NCI-H146 treated with DMSO at 0.1 percent for 48 hours (cell line): ENCODE measurements around the gene IDH1.
"Not testable (repeated sequence)": the region's sequence is repeated elsewhere in the genome, so short reads cannot be mapped to it uniquely, and the experiment has no call there.

Experiments
- DNase-seq: peaks from one replicate; lab custom pipeline; 2025; ENCODE audit not compliant: unreplicated experiment; lab: John Stamatoyannopoulos, UW

The IDH1 gene

DNA sequence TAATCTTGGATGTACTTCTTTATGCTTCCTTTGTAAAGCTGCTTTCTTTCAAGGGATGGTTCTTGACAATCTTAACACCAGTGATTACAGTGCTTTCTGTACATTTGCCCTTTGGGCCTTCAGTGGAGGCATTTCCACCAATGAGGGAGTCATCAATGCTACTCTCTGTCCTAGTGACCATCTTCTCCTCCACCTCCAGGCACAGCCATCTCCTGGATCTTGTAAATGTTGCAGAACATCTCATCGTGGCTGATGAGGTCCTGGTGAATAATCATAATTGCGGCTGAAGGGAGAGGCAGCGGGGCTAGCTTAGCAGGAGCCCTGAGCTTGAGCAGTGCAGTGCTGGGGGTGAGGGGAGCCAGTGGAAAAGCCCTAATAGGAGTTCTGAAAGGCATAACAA, 32.5 kb downstream of the IDH1 start:
- DNase-seq = no peak

DNA sequence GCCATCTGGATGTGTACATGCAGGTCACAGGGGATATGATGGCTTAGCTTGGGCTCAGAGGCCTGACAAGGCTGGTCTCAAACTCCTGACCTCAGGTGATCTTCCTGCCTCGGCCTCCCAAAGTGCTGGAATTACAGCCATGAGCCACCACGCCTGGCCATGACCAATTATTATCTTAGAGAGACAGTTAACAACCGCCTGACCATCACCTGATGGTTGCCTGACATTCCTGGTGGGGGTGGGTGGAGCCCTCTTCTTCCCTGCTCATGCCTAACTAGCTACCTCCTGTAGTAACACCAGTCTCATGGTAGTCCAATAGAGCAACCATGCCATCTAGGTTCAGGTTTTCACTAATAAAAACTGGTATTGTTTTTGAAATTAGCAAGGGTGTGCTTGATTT, 33.0 kb downstream of the IDH1 start:
- DNase-seq = not testable (repeated sequence)

DNA sequence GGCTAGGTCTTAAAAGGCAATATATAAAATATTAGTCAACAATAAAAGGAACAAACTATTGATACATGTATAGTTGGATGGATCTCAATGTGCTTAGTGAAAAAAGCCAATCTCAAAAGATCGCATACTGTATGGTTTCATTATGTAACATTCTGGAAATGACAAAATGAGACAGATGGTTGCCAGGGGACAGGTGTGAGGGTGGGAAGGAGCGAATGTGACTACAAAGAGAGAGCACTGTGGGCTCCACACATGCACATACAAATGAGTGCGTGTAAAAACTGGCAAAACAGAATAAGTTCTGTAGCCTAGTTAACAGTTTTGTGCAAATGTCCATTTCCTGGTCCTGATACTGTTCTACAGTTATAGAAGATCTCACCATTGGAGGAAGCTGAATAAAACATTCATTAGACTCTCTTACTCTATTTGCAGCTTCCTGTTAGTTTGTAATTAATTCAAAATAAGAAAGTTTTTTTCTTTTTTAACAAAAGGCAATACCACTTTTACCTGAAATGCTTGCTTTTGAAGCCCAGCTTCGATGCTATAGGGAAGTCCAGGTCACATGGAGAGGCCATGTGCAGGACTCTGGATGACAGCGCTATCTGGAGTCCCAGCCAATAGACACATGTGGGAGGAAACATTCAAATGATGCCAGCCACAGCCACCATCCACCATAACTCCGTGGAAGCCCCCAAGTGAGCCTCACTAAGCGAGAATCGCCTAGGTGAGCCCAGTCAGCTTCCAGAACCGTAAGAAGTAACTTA, 44.0 kb downstream of the IDH1 start:
- no peak for DNase-seq

DNA sequence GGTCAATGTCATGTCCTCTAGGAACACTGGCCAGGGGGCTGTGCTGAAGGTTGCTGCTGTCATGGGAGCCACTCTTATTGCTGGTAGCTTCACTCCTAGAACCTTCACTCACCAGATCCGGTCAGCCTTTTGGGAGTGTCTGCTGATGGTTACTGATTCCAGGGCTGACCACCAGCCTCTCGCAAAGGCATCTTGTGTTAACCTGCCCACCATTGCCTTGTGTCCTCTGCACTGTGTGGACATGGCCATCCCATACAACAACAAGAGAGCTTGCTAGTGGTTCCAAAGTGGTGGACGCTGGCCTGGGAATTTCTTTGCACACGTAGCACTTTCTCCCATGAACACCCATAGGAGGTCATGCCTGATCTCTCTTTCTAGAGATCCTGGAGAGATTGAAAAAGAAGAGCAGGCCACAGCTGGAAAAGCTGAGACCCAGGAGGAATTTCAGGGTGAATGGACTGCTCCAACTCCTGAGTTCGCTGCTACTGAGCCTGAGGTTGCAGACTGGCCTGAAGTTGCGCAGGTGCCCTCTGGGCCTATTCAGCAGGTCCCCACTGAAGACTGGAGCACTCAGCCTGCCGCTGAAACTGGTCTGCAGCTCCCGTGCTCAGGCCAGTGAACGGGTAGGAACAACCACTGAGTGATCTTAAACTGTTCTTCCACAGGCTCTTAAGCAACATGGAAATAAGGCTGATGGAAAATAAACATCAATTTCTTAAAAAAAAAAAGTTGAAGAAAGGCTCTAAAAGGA, 46.4 kb downstream of the IDH1 start:
- no peak for DNase-seq

DNA sequence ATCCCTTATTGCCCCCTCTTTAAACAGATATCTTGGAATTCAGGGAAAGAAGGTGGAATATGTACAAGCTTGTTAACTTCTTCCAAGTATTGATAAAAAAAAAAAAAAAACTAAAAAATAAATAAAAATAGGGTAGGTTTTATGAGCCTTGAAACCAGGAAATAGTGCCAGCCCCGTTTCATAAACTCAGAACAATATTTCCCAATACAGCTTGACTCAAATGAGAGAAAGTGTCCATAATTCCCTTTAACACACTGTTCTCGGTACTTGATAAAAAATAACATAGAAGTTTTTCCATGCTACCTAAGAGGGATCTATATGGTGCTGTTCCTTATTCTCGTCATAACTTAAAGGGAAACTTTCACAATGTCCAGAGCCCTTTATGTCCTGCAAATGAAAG, 47.1 kb downstream of the IDH1 start:
- DNase-seq = no peak

DNA sequence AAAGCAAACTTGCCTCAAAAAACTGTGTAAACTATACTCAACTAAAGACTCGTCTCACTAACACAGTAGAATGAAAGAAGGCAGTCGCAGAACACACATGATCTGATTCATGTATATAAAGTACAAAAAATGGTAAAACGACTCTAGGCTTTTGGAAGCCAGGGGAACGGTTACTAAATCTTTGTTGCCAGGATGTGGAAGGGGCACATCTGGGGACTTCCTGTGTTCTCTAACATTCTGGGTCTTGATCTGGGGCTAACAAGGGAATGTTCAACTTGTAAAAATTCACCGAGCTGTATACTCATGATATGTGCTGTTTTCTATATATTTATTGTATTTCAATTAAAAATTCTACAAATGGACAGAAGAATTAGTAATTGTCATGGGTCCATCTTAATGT, 50.7 kb downstream of the IDH1 start:
- DNase-seq = no peak

DNA sequence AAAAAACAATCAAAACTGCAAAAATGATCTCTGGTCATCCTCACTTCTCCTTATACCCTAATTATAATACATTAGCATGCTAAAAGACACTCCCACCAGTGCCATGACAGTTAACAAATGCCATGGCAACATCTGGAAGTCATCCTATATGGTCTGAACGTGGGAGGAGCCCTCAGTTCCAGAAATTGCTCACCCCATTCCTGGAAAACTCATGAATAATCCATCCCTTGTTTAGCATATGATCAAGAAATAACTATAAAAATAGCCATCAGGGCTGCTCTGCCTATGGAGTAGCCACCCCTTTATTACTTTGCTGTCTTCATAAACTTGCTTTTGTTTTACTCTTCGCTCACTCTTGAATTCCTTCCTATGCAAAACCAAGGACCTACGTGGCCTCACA, 59.3 kb downstream of the IDH1 start:
- no peak for DNase-seq

DNA sequence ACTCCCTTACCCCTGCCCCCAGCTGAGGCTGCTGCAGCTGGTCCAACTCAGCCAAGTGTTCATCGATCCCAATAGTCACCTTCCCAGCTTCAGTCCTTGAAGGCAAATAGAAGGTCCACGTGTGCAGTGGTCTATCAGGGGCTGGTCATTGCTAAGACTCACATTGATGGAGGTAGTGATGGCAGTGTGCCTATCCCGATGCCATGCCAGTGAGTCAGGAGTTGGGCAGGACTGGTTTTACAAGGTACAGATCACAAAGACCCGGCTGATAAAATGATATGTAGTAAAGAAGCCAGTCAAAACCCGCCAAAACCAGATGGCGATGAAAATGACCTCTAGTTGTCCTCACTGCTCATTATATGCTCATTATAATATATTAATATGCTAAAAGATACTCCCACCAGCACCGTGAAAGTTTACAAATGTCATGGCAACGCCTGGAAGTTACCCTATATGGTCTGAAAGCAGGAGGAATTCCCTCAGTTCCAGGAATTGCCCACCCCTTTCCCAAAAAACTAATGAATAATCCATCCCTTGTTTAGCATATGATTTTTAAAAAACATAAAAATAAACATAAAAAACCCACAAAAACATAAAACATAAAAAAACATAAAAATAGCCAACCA, 62.1 kb downstream of the IDH1 start:
- DNase-seq = no peak

DNA sequence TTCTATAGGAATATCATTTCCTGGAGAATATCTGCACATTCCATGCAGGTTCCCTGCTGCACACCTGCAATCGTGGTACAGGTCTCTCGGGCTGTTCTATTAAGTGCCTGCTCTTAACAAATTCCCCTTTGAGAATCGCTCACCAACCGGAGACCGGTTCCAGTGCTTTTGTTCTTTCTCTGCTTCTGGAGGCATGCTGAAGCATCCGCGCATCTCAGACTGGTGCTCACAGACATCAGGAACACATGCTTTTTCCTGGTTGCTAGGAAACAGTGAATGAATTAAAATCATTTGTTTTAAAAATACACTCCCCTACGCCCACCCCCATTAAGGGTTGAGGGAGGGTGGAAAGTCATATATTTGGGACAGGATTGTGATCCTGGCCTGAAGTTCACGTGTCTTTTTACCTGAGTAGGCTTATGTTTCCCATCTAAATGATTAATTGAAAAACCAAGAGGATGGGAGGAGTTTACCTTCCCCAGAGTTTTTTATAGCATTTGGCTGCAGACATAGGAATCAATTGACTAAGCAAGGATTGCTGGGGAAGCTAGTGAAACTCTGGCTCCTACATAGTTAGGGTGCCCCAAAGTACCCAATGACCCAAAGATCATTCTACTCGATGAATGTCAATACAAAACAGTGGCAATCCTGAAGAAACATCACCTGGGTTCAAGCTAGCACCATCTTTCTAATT, 64.9 kb downstream of the IDH1 start, which contains the start of gene C2orf80:
C2orf80 (minus strand) TSS at position 221 of the 694 bp plus-strand sequence. CDS start 3,044 bp downstream, outside the sequence.
- DNase-seq = no peak

DNA sequence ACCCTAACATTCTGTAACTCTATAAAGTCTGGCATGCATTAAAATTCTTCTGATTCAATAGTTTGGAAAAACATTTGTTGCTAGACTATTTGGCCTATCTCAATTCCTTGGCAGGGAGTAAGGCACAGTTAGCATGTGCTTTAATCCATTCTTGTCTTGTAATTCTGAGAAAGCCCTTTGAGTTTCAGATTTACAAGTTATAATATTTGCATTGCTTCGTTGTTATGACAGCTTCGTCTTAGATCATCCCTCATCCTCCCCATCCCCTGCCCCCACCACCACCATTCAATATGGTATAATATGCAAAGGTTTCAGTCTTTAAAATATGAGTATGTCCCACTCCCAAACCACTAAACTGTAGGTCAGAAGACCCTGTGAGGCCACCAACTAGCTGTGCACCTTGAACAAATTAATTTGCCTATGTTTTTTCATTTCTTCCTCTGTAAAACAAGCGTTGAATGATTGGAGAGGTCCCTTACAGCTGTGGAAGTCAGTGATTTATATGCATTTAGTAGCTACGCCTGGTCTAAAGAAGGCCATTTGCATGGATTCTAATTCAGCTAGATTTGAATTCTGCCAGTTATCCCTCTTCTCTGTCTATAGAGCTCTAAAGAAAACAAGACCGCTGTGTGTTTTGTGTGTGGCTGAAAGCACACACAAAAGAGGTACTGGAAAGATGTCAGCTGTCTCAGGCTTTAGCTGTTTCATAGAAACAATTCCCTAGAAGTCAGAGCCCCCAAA, 65.6 kb downstream of the IDH1 start:
- no peak for DNase-seq

DNA sequence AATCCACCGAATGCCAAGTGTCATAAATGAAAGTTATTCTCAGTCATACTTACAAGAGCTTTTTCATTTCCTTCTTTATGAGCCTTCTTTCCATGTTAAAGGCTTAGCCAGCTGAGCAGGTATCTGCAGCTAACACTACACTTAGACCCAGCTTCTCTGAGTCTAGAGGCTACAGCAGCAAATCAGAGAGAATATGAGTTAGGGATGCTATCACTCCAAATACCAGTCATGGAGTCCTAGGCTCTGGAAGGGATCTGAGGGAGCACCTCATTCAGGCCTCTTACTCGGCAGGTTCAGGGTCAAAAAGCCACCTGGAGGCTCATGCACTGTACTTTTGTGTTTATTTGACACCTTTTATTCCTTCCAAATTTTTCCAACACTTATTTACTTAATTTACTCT, 68.0 kb downstream of the IDH1 start:
- no peak for DNase-seq

DNA sequence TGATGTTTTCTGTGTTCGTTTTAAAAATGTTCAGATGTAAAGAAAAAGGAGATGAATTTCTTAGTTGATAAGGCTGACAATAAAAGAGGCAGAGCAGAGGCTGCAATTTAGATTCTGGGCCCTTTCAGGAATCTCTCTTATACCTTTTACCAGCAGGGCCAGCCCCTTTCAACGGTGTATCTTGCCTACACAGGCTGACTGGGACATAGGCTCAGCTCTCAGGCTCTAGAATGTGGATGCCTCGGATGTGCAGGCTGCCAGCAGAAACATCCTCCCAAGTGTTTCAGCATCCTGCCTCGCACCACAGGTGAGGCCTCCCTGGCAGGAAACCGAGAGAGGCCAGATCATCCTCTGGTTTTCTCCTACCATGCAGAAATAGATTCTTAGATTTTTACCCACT, 68.4 kb downstream of the IDH1 start:
- DNase-seq = no peak
